Neural cell (in vitro differentiated cells): ENCODE data around the gene GAL3ST3. TPM values are rescaled to one million over a fixed set of nuclear protein-coding genes. Genes with fewer than 3 reads are reported as not detected.

Source experiments
- H2AFZ ChIP-seq: fragments of 200-600, 300-800 bp; sonication (generic), shearing (Covaris generic); 2 replicates; pipeline ENCODE4 v1.6.0; 2014; ENCODE audit warnings: low read depth, mild to moderate bottlenecking, antibody characterized with exemption, low read length, moderate library complexity
- H3F3A ChIP-seq: fragments of 200-600 bp; shearing (Covaris generic); 2 replicates; pipeline ENCODE4 v1.6.1; 2016; ENCODE audit warnings: mild to moderate bottlenecking, moderate library complexity, mixed read lengths, antibody characterized with exemption, low read length; ENCODE audit not compliant: insufficient read depth, poor library complexity, severe bottlenecking
- H3K27ac ChIP-seq: fragments of 200-600, 300-800 bp; sonication (generic), shearing (Covaris generic); 2 replicates; pipeline ENCODE4 v1.5.1; 2014; ENCODE audit warnings: mild to moderate bottlenecking, low read length, moderate library complexity
- H3K27me3 ChIP-seq: fragments of 300-800, 200-600 bp; sonication (generic), shearing (Covaris generic); 2 replicates; pipeline ENCODE4 v1.6.0; 2014; ENCODE audit warnings: mild to moderate bottlenecking, low read depth, low read length, moderate library complexity; ENCODE audit not compliant: insufficient read depth
- H3K36me3 ChIP-seq: fragments of 300-800, 200-600 bp; sonication (generic), shearing (Covaris generic); 2 replicates; pipeline ENCODE4 v1.5.1; 2014; ENCODE audit warnings: mild to moderate bottlenecking, antibody characterized with exemption, low read length, moderate library complexity; ENCODE audit not compliant: insufficient read depth
- H3K4me2 ChIP-seq: fragments of 300-800, 200-600 bp; sonication (generic), shearing (Covaris generic); 2 replicates; pipeline ENCODE4 v1.6.0; 2014; ENCODE audit warnings: mild to moderate bottlenecking, low read length
- H3K4me3 ChIP-seq: fragments of 300-800, 200-600 bp; sonication (generic), shearing (Covaris generic); 2 replicates; pipeline ENCODE4 v1.5.1; 2014; ENCODE audit warnings: mild to moderate bottlenecking, low read length, moderate library complexity
- H3K79me2 ChIP-seq: fragments of 200-600 bp; shearing (Covaris generic); replicated peaks from 2 replicates; pipeline ENCODE4 v1.6.0; 2014; ENCODE audit warnings: mild to moderate bottlenecking, low read length, moderate library complexity; ENCODE audit not compliant: insufficient read depth
- H3K9ac ChIP-seq: fragments of 300-800, 200-600 bp; sonication (generic), shearing (Covaris generic); 2 replicates; pipeline ENCODE4 v1.6.1; 2016; ENCODE audit warnings: mild to moderate bottlenecking, low read length, mixed read lengths
- H3K9me2 ChIP-seq: fragments of 200-600 bp; shearing (Covaris generic); 2 replicates; pipeline ENCODE4 v1.6.1; 2016; ENCODE audit warnings: mild to moderate bottlenecking, low read length, mixed read lengths; ENCODE audit not compliant: insufficient read depth
- H3K9me3 ChIP-seq: fragments of 200-600, 300-800 bp; sonication (generic), shearing (Covaris generic); 2 replicates; pipeline ENCODE4 v1.6.1; 2016; ENCODE audit warnings: mild to moderate bottlenecking, mixed run types, low read length, moderate library complexity, mixed read lengths
- H4K20me1 ChIP-seq: fragments of 200-600 bp; shearing (Covaris generic); 2 replicates; pipeline ENCODE4 v1.6.1; 2016; ENCODE audit warnings: mild to moderate bottlenecking, mixed run types; ENCODE audit not compliant: insufficient read depth
- EP300 ChIP-seq: fragments of 450-650 bp; conservative IDR thresholded peaks from 2 replicates; pipeline ENCODE4 v1.6.1; 2014; ENCODE audit warnings: antibody characterized with exemption, mild to moderate bottlenecking, moderate library complexity; ENCODE audit not compliant: poor library complexity, severe bottlenecking
- EZH2 ChIP-seq: fragments of 200-600, 300-800 bp; shearing (Covaris generic), sonication (generic); IDR thresholded peaks from 2 replicates; pipeline ENCODE4 v1.6.1; 2014; ENCODE audit warnings: antibody characterized with exemption, low read length, borderline replicate concordance, mild to moderate bottlenecking; ENCODE audit not compliant: insufficient read depth, poor library complexity, severe bottlenecking
- MXI1 ChIP-seq: fragments of 450-650 bp; conservative IDR thresholded peaks from 2 replicates; pipeline ENCODE4 v1.6.1; 2014; ENCODE audit warnings: antibody characterized with exemption, mild to moderate bottlenecking; ENCODE audit not compliant: poor library complexity, severe bottlenecking
- POLR2AphosphoS5 ChIP-seq: IDR thresholded peaks from 2 replicates; pipeline ENCODE4 v1.6.1; 2012
- RAD21 ChIP-seq: fragments of 450-650 bp; conservative IDR thresholded peaks from 2 replicates; pipeline ENCODE4 v1.6.1; 2014; ENCODE audit warnings: antibody characterized with exemption, mild to moderate bottlenecking, moderate library complexity
- SMC3 ChIP-seq: fragments of 450-650 bp; conservative IDR thresholded peaks from 2 replicates; pipeline ENCODE4 v1.6.1; 2014; ENCODE audit warnings: antibody characterized with exemption, mild to moderate bottlenecking, moderate library complexity; ENCODE audit not compliant: poor library complexity
- TAF1 ChIP-seq: IDR thresholded peaks from 2 replicates; pipeline ENCODE4 v1.6.1; 2012; ENCODE audit warnings: low read depth
- polyA plus RNA-seq: library from polyadenylated mRNA; depleted of rRNA; stranded (reverse); fragments of >200 nt; gene quantifications from 2 replicates; pipeline ENCODE4 v1.2.3, GENCODE V29; 2014
- TF ChIP-seq, protein P1 (sequence below): IDR thresholded peaks from 2 replicates; pipeline ENCODE4 v1.6.1; 2012; ENCODE audit warnings: borderline replicate concordance
- TF ChIP-seq, protein P2 (sequence below): fragments of 450-650 bp; IDR thresholded peaks from 2 replicates; pipeline ENCODE4 v1.5.1; 2014; ENCODE audit warnings: antibody characterized with exemption, mild to moderate bottlenecking, moderate library complexity; ENCODE audit not compliant: poor library complexity, severe bottlenecking

The GAL3ST3 gene
- polyA plus RNA-seq, 1 donor from 2014 or later: 17.2 TPM

GRCh38 chr11:65992056-65992455 lies 56.9 kb downstream of the GAL3ST3 start:
- Histone ChIP-seq H2AFZ (no peak overlapping the region), H3K9ac (no peak overlapping the region), H3K9me3 (no peaks in the 10 kb centered on the region), H3K4me3 (no peak overlapping the region), H3F3A (no peaks in the 10 kb centered on the region), H3K9me2 (no peaks in the 10 kb centered on the region), H3K27me3 (no peaks in the 10 kb centered on the region), H3K36me3 (no peaks in the 10 kb centered on the region), H3K79me2 (no peaks in the 10 kb centered on the region), H3K27ac (no peak overlapping the region), H3K4me2 (no peak overlapping the region), H4K20me1 (no peaks in the 10 kb centered on the region)
- TF ChIP-seq, protein P1, sequence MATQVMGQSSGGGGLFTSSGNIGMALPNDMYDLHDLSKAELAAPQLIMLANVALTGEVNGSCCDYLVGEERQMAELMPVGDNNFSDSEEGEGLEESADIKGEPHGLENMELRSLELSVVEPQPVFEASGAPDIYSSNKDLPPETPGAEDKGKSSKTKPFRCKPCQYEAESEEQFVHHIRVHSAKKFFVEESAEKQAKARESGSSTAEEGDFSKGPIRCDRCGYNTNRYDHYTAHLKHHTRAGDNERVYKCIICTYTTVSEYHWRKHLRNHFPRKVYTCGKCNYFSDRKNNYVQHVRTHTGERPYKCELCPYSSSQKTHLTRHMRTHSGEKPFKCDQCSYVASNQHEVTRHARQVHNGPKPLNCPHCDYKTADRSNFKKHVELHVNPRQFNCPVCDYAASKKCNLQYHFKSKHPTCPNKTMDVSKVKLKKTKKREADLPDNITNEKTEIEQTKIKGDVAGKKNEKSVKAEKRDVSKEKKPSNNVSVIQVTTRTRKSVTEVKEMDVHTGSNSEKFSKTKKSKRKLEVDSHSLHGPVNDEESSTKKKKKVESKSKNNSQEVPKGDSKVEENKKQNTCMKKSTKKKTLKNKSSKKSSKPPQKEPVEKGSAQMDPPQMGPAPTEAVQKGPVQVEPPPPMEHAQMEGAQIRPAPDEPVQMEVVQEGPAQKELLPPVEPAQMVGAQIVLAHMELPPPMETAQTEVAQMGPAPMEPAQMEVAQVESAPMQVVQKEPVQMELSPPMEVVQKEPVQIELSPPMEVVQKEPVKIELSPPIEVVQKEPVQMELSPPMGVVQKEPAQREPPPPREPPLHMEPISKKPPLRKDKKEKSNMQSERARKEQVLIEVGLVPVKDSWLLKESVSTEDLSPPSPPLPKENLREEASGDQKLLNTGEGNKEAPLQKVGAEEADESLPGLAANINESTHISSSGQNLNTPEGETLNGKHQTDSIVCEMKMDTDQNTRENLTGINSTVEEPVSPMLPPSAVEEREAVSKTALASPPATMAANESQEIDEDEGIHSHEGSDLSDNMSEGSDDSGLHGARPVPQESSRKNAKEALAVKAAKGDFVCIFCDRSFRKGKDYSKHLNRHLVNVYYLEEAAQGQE: no peak
- no peak for TF ChIP-seq MXI1
- TF ChIP-seq, protein P2, sequence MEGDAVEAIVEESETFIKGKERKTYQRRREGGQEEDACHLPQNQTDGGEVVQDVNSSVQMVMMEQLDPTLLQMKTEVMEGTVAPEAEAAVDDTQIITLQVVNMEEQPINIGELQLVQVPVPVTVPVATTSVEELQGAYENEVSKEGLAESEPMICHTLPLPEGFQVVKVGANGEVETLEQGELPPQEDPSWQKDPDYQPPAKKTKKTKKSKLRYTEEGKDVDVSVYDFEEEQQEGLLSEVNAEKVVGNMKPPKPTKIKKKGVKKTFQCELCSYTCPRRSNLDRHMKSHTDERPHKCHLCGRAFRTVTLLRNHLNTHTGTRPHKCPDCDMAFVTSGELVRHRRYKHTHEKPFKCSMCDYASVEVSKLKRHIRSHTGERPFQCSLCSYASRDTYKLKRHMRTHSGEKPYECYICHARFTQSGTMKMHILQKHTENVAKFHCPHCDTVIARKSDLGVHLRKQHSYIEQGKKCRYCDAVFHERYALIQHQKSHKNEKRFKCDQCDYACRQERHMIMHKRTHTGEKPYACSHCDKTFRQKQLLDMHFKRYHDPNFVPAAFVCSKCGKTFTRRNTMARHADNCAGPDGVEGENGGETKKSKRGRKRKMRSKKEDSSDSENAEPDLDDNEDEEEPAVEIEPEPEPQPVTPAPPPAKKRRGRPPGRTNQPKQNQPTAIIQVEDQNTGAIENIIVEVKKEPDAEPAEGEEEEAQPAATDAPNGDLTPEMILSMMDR: no peak
- TF ChIP-seq EP300: no peak
- no peak for TF ChIP-seq EZH2
- no peak for TF ChIP-seq TAF1
- no peak for TF ChIP-seq SMC3
- TF ChIP-seq POLR2AphosphoS5: no peak
- TF ChIP-seq RAD21: no peak

Other genes with a start within 250 kb of the GAL3ST3 start
- 12.6 and 16.0 TPM in 2 replicates for gene SNX32, start 215.2 kb downstream of the GAL3ST3 start, polyA plus RNA-seq
- 1,633 and 1,984 TPM in 2 replicates for gene CFL1, start 191.0 kb downstream of the GAL3ST3 start, polyA plus RNA-seq
- gene MUS81, start 188.7 kb downstream of the GAL3ST3 start, polyA plus RNA-seq: 183 and 211 TPM in 2 replicates
- gene EFEMP2, start 176.4 kb downstream of the GAL3ST3 start, polyA plus RNA-seq: 0.50 and 0.67 TPM in 2 replicates
- not detected in 2 replicates for gene CTSW, start 169.3 kb downstream of the GAL3ST3 start, polyA plus RNA-seq
- 248 and 284 TPM in 2 replicates for gene FIBP, start 160.7 kb downstream of the GAL3ST3 start, polyA plus RNA-seq
- gene CCDC85B, start 158.5 kb downstream of the GAL3ST3 start, polyA plus RNA-seq: 28.5 TPM in 2 replicates
- 0.68 TPM in 1 of 2 replicates, not detected in the other for gene FOSL1, start 148.8 kb downstream of the GAL3ST3 start, polyA plus RNA-seq
- 13.3 and 20.4 TPM in 2 replicates for gene C11orf68, start 130.1 kb downstream of the GAL3ST3 start, polyA plus RNA-seq
- gene DRAP1, start 129.7 kb downstream of the GAL3ST3 start, polyA plus RNA-seq: 242 and 259 TPM in 2 replicates
- 0.34 and 0.53 TPM in 2 replicates for gene TSGA10IP, start 103.7 kb downstream of the GAL3ST3 start, polyA plus RNA-seq
- 34.9 and 38.4 TPM in 2 replicates for gene SART1, start 87.4 kb downstream of the GAL3ST3 start, polyA plus RNA-seq
- gene EIF1AD, start 47.0 kb downstream of the GAL3ST3 start, polyA plus RNA-seq: 34.9 and 35.4 TPM in 2 replicates
- gene BANF1, start 46.7 kb downstream of the GAL3ST3 start, polyA plus RNA-seq: 41.6 and 60.0 TPM in 2 replicates
- not detected in 2 replicates for gene CST6, start 37.2 kb downstream of the GAL3ST3 start, polyA plus RNA-seq
- not detected in 2 replicates for gene CATSPER1, start 22.7 kb downstream of the GAL3ST3 start, polyA plus RNA-seq
- gene SF3B2, start 3.2 kb upstream of the GAL3ST3 start, polyA plus RNA-seq: 121 and 145 TPM in 2 replicates
- gene PACS1, start 21.1 kb upstream of the GAL3ST3 start, polyA plus RNA-seq: 12.1 and 14.4 TPM in 2 replicates
- gene KLC2, start 208.5 kb upstream of the GAL3ST3 start, polyA plus RNA-seq: 45.6 and 49.6 TPM in 2 replicates
- 27.2 and 27.9 TPM in 2 replicates for gene RAB1B, start 219.5 kb upstream of the GAL3ST3 start, polyA plus RNA-seq
- 47.9 and 54.5 TPM in 2 replicates for gene CNIH2, start 229.0 kb upstream of the GAL3ST3 start, polyA plus RNA-seq
- gene YIF1A, start 240.0 kb upstream of the GAL3ST3 start, polyA plus RNA-seq: 40.3 and 51.2 TPM in 2 replicates
- 5.3 and 8.4 TPM in 2 replicates for gene TMEM151A, start 242.7 kb upstream of the GAL3ST3 start, polyA plus RNA-seq